Endothelial cell of umbilical vein (primary cell): ENCODE measurements around the gene ASXL2.
"Not testable (repeated sequence)": the region's sequence is repeated elsewhere in the genome, so short reads cannot be mapped to it uniquely, and the experiment has no call there.

Source experiments
- CTCF ChIP-seq, 2 donors: IDR thresholded peaks; 1 replicate in 1 of 2; 2 replicates in 1 of 2; pipeline ENCODE4 v1.5.1; 2011; ENCODE audit warnings: low read length in 2 of 2, mild to moderate bottlenecking in 2 of 2, moderate library complexity in 2 of 2, control low read depth in 1 of 2, inconsistent platforms in 1 of 2, low read depth in 1 of 2; ENCODE audit not compliant: insufficient read depth in 1 of 2; ENCODE audit errors: extremely low read depth in 1 of 2
- EZH2 ChIP-seq: IDR thresholded peaks from 2 replicates; pipeline ENCODE4 v1.6.1; 2012; ENCODE audit warnings: borderline replicate concordance, low read depth, mild to moderate bottlenecking, moderate library complexity, low read length, inconsistent platforms; ENCODE audit not compliant: severe bottlenecking
- FOS ChIP-seq: IDR thresholded peaks from 2 replicates; pipeline ENCODE4 v1.6.1; 2011; ENCODE audit warnings: mild to moderate bottlenecking, low read length, moderate library complexity, borderline replicate concordance; ENCODE audit not compliant: insufficient read depth
- GATA2 ChIP-seq: IDR thresholded peaks from 2 replicates; pipeline ENCODE4 v1.7.0; 2011; ENCODE audit warnings: low read depth, mild to moderate bottlenecking, moderate library complexity, mixed read lengths, low read length; ENCODE audit not compliant: insufficient read length, insufficient read depth
- JUN ChIP-seq: IDR thresholded peaks from 2 replicates; pipeline ENCODE4 v1.6.1; 2011; ENCODE audit warnings: borderline replicate concordance, low read depth; ENCODE audit not compliant: insufficient read length, insufficient read depth
- MAX ChIP-seq: IDR thresholded peaks from 2 replicates; pipeline ENCODE4 v1.6.1; 2011; ENCODE audit not compliant: insufficient read depth, insufficient read length
- MYC ChIP-seq: IDR thresholded peaks from one replicate; pipeline ENCODE4 v1.6.1; 2011; ENCODE audit warnings: mild to moderate bottlenecking, low read depth, low read length
- POLR2A ChIP-seq: IDR thresholded peaks from 2 replicates; pipeline ENCODE4 v1.6.1; 2012; ENCODE audit warnings: low read depth, mild to moderate bottlenecking, control low read depth, low read length
- POLR2AphosphoS5 ChIP-seq: IDR thresholded peaks from 2 replicates; pipeline ENCODE4 v1.6.1; 2012; ENCODE audit warnings: low read depth, mild to moderate bottlenecking, control low read depth, low read length, moderate library complexity; ENCODE audit not compliant: insufficient read depth

GRCh38 chr2:25850400-25850799 lies 27.9 kb downstream of the ASXL2 start:
- not testable (repeated sequence) for TF ChIP-seq GATA2; CTCF (IDR thresholded peaks at IDR 0.05; ENCODE audit: extremely low read depth in 1 of 2, insufficient read depth in 1 of 2, low read depth in 1 of 2, low read length in 2 of 2); MYC; EZH2; POLR2AphosphoS5; POLR2A; JUN; MAX; FOS
